T-helper 1 cell (primary cell): Measurements from ENCODE around the gene ZNF138.

Experiments
- DNase-seq, 5 donors: peaks; one replicate each; pipeline ENCODE4 v3.0.0-alpha.2; 2012 to 2020

The ZNF138 gene

DNA sequence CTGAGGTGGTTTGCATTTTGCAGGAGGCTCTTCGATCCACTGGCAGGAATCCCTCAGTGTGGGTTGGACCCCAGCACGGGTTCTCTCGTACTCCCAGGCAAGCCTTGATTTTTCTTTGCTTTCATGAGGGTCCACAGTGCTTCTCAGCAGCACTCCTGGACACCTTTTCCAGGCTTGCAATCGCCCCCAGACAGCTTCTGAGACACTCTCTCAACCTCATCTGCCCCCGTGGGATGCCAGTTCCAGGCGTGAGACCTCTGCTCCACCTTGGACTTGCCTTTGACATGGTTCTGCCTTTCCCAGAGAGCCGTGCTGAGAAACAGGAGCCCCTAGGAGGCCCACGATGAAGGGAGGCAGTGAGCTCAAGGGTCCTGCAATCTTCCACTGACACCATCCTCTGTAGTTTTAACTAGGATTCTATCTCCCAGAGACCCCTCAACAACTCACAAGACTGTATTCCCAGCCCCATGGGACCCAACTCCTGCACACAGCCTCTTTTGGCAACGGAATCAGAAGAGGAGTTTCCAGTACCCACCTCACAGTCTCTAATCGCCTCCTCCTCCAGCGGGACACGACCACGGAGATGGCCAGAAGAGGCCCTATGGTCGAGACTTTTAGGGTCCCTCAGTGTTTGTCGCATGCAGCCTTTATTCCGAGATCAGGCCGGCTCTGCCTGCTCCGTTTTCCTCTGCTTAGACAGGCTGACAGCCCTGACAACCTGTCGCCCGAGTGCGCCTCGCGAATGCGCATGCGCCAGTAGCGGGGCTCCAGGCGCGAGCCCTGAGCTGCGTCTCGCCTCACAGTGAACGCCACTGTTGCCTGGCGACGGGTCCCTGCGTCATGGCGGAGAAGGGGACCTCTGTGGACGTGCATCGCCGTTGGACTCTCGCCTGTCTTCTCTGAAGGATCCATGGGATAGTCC lies 82.8 kb downstream of the ZNF138 start:
- DNase-seq, result peak; percentile 32 to 64 (median 43)

DNA sequence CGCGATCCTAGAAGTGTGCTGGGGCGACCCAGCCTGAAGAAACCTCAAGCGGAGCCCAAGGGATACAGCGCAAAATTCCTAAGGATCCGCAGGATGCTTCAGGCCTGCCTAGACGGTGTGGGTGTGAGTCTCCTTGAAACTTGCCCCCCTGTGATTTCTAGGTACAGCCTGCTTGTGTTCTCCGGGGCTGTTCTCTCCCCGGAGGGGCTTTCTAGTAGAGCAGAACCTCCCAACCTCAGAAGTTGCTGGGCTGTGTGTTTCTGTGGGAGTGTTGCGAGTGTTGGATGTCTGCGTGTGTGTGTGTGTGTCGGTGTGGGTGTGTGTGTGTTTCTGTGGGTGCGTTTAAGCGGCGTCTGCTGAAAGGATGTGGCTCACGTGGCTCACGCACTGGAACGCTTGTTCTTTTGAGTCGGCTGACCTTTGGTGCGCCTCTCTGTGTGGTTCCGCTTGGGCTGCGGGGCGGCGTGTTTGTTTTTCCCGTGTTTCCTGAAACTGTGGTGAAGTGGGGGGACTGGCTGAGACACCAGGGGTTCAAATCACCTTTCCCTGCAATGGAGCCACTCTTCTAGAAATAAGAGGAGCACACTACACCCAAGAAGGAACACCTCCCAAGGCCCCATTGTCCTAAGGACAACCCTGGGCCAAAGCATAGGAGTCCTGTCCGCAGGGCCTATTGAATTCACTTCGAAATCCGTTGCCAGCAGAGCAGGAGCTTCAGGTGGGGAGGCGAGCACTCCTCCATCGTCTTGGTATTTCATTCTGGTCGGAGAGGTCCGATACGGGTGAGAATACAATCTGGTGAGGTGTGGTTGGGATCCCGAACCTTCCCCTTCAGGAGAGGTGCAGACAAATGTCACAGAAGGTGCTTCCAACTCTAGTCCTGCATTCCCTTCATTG lies 83.7 kb downstream of the ZNF138 start:
- DNase-seq, result no peak

DNA sequence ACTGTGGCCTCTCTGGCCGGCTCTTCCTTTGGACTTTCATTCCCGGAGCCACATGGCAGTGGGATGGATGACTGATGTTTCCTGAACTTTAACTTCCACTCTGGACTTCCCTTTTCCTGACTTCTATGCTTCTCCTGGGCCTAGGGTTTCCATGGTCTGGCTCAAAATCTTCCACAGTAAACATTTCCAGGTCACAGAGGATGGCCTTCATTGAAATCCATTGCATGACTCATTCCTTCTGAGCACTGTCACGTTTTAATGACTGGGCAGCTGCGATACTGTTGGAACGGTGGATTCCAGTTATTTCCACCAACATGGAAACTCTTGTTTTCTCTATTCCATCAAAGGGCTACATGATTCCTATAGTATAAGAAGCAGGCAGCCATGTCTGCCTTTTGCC lies 84.5 kb downstream of the ZNF138 start:
- DNase-seq, result no peak

DNA sequence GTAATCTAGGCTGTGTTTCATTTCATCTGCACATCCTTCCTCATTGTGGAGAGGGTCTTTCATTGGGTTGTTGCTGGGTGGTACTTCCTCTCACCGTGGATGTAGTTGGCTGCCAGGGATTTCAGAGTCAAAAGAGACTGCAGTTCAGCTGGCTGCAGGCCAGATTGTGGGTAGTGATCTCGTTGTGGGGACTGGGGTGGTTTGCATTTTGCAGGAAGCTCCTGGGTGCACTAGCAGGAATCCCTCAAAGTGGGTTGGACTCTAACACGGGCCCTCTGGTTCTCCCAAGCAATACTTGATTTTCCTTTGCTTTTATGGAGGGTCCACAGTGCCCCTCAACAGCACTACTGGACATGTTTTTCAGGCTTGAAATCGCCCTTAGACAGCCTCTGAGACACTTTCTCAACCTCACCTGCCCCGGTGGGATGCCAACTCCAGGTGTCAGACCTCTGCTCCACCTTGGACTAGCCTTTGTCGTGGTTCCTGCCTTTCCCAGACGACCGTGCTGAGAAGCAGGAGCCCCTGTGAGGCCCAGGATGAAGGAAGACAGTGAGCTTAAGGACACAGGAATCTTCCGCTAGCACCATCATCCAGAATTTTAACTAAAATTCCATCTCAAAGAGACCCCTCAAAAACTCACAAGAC lies 85.0 kb downstream of the ZNF138 start:
- DNase-seq, result no peak

DNA sequence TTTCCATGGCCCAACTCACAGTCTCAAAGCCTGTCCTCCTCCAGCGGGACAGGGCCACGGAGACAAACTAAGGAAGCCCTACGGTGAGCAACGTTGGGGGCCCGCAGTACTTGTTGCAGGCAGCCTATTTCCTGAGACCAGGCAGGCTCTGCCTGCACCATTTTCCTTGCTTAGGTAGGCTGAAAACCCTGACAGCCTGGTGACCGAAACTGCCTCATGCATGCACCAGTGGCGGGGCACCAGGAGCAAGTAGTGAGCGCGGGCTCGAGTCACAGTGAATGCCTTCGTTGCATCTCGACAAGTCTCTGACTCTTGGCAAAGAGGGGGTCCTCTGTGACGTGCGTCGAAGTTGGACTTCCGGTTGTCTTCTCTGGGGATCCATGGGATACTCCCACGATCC lies 85.6 kb downstream of the ZNF138 start:
- DNase-seq, result no peak

DNA sequence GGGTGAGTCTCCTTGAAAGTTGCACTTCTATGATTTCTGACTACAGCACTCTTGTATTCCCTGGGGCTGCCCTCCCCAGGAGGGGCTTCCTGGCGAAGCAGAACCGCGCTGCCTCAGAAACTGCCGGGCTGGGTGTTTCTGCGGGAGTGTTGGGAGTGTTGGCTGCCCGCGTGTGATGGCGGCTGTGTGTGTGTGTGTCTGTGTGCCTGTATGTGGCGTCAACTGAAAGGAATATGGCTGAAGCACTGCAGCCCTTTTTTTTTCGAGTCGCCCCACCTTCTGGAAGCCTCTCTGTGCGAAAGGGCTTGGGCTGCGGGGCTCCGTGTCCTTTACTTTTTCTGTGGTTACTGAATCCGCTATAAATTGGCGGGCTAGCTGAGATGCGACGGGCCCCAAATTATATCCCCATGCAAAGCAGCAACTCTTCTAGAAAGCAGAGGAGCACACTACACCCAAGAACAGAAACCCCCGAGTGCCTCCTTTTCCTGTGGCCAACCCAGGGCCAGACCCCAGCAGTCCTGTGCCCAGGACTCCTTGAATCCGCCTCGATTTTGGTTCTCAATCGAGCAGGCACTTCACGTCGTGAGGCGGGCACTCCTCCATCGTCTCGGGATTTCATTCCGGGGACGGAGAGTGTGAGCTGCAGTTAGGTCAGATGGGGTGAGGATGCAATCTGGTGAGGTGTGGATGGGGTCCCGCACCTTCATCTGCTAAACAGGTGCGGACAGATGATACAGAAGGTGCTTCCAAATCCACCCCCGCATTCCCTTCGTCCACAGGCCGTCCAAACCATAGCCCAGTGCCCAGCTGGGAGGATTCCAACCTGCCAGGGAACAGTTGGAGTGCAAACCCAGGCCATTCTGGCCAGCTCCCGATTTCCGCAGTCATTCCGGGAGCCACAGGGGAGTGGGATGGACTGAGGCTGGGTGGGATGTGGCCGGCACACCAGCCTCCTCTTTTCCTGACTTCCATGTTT lies 86.4 kb downstream of the ZNF138 start:
- no peak for DNase-seq

DNA sequence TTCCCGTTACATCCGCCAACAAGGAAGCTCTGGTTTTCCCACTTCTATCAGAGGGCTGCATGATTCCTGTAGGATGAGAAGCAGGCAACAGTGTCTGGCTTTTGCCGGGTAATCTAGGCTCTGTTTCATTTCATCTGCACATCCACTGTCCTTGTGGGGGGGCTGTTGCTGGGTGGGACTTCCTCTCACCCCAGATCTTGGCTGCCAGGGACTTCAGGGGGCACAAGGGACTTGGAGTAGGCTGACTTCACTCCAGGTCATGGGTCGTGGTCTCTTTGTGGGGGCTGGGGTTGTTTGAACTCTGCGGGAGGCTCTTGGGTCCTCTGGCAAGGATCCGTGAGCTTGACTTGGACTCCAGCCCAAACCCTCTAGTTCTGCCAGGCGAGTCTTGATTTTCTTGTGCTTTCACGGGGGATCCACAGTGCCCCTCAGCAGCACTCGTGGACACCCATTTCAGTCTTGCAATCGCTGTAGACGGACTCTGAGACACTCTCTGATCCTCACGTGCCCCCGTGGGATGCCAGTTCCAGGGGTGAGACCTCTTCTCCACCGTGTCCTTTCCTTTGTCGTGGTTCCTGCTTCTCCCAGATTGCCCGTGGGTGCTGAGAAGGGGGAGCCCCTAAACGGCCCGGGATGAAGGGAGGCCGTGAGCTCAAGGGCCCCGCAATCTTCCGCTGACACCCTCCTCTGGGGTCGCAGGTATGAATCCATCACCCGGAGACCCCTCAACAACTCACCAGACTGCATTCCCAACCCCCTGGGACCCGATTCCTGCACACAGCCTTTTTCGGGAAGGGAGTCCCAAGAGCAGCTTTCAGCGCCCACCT lies 87.4 kb downstream of the ZNF138 start:
- no peak for DNase-seq

DNA sequence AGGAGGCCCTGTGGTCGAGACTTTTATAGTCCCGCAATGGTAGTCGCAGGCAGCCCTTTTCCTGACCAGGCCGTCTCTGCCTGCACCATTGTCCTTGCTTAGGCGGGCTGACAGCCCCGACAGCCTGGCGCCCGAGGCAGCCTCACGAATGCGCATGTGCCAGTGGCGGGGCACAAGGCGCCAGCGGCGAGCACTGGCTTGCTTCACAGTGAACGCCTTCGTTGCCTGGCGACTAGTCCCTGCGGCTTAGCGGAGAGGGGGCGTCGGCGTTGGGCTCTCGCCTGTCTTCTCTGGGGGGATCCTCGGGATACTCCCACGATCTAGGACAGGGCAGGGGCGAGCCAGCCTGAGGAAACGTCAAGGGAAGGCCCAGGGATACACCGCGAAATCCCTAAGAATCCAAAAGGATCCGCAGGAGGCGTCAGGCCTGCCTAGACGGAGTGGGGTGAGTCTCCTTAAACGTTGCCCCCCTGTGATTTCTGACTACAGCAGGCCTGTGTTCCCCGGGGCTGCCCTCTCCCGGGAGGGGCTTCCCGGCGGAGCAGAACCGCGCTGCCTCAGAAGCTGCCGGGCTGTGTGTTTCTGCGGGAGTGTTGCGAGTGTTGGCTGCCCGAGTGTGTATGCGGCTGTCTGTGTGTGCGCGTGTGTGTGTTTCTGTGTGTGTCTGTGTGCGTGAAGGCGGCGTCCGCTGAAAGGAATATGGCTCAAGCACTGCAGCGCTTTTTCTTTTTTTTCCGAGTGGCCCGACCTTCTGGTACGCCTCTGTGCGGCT lies 88.3 kb downstream of the ZNF138 start:
- no peak for DNase-seq
